SK-N-MC (cell line): ENCODE results near the gene CFLAR.
"Not testable (repeated sequence)": the region's sequence is repeated elsewhere in the genome, so short reads cannot be mapped to it uniquely, and the experiment has no call there.

Experiments
- EZH2 ChIP-seq: fragments of 200-600 bp; sonication (generic); IDR thresholded peaks from one replicate; pipeline ENCODE4 v1.6.1; 2017; ENCODE audit warnings: antibody characterized with exemption
- POLR2AphosphoS5 ChIP-seq: IDR thresholded peaks from 2 replicates; pipeline ENCODE4 v1.6.1; 2012; ENCODE audit warnings: mild to moderate bottlenecking, low read depth, low read length, borderline replicate concordance

DNA sequence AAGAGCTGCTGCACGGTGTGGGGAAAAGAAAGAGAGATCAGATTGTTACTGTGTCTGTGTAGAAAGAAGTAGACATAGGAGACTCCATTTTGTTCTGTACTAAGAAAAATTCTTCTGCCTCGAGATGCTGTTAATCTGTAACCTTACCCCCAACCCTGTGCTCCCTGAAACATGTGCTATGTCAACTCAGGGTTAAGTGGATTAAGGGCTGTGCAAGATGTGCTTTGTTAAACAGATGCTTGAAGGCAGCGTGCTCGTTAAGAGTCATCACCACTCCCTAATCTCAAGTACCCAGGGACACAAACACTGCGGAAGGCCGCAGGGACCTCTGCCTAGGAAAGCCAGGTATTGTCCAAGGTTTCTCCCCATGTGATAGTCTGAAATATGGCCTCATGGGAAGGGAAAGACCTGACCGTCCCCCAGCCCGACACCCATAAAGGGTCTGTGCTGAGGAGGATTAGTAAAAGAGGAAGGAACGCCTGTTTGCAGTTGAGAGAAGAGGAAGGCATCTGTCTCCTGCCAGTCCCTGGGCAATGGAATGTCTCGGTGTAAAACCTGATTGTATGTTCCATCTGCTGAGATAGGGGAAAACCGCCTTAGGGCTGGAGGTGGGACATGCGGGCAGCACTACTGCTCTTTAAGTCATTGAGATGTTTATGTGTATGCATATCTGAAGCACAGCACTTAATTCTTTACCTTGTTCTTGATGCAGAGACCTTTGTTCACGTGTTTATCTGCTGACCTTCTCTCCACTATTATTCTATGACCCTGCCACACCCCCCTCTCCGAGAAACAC is 23.2 kb downstream of the CFLAR start:
- not testable (repeated sequence) for TF ChIP-seq EZH2, POLR2AphosphoS5
